Measurements from ENCODE around the gene SLC31A2.

The SLC31A2 gene

DNA sequence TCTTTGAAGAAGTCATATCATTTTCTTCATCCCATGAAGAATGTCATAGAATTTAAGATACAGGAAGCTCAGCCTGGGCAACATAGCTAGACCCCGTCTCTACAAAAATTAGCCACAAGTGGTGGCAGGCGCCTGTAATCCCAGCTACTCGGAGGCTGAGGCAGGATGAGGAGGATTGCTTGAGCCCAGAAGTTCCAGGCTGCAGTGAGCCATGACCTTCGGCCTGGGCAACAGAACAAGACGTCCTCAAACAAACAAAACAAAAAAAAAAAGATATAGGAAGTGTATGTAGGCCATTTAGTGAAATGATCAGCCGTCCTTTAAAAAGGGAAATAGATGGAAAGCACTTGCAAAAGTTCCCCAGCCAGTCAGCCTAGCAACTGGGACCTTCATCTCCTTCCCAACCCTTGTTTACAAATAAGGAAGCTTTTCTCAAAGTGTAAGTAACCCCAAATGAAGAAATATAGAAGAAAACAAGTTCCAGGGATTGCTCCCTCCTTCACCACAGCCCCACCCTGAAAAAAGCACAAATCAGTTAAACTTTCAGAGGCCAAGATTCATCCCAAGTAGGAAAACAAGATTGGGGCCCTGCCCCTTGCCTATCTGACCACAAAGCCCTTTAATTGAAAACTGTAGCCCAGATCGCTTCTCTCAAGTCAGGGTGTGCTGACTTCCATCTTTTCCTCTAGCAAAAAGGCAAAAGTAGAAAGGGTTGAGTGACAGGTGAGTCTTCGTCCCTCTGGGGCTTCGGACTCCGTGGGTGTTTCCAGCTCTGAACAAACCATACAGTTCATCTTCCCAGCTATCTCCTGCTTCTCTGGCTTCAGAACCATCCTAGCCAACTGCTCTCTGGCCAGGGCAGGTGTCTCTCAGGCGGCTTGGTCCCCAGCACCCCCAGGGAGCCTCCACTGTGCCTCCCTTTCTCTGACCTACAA, 1.2 kb downstream of the SLC31A2 start:
- DNase-seq = no peak

DNA sequence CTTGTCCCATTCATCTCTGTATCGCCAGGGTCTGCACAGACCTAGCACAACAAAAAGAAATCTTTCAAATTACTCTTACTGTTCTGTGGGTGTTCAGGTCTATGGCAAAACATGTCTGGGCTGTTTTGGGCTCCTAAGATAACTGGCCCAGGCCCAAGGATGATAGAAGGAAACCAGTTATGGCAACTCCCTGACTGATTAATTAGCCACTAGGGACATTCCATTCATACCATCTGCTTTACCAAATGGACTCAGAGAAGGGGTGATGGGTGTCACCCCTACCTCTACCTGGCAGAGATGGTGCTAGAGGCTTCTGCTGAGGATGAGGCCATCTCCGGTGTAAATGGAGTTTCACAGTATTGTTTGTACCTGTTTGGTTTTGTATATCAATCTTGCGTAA, 1.9 kb downstream of the SLC31A2 start:
- DNase-seq = no peak

DNA sequence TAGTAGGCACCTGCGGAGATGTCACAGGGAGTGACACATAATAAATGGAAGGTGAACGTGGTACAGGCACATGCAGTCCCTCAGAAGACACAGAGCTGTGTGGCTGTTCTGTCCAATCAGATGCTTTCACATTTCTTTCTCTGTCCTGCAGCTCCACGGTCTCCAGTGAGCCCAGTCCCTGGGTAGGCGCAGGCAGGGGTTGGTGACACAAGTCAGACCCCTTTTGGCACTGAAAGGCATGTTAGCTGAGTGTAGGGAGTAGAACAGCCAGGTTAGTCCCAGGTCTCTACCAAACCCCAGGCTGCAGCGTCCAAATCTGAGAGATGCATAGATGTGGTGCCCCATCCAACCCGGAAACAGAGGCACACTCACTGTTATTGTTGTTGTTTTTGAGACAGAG, 2.8 kb downstream of the SLC31A2 start:
- no peak for DNase-seq

DNA sequence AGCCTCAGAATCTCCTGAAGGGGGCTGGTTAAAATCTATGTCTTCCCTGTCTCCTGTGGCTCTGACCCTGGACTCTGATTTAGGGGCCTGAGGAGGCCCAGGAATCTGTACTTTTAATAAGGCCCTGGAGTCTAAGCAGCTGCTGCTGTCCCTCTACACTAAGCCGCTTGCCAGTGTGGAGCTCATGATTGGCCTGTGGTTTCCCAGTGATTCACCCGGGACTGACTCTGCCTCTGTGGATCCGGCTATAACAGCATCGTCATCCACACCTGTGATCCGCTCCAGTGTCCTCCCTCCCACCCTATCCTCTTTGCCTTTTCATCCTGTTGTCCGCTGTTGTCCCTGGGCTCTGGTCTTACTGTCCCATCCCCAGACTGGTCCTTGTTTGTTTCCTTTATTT, 3.7 kb downstream of the SLC31A2 start:
- no peak for DNase-seq

DNA sequence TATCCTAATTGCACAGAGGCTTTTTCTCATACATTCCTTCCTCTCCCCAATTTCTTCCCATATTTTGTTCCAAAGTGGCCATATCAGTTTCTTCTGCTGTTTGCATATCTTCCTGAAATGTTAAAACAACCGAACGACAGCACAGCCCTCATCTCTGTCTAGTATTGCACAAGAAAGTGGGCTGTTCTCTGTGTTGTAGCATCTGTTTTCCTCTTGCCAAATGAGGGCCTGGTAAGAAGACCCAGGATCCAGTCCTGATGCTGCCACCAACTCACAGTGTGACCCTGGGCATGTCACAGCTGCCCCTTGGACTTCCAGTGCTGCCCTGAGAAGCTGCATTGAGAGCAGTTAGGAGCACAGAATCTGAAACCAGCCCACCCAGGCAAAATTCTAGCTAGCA, 4.1 kb downstream of the SLC31A2 start:
- DNase-seq = no peak

DNA sequence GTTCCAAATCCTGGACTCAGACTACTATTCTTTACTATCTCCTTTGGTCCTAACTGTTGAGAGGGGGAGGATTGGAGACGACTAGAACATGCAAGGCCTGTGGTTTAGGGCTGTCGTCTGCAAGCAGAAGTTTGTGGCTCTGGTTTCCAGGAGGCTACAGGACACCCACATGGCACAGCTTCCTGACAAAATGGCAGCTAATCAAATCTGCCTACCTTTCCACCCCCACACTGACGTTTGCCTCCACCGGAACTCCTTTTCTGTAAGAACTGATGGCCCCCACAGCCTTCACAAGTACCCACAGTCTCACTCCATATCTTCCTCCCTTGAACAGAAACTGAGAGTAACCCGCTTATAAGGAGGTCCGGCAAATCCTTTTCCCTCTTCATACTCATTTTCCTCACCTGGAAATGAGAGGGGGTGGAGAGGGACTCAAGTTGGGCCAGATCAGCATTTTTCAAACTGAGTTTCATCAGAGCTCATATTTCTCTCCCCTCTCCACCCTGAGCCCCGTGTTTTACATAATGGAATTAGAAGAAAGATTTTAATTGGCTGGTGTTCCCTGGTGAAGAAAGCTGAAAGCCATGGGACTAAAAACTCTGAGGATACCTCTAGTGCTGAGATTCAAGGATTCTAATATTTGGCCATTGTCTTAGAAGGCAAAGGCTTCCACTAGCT, 5.2 kb downstream of the SLC31A2 start:
- no peak for DNase-seq

DNA sequence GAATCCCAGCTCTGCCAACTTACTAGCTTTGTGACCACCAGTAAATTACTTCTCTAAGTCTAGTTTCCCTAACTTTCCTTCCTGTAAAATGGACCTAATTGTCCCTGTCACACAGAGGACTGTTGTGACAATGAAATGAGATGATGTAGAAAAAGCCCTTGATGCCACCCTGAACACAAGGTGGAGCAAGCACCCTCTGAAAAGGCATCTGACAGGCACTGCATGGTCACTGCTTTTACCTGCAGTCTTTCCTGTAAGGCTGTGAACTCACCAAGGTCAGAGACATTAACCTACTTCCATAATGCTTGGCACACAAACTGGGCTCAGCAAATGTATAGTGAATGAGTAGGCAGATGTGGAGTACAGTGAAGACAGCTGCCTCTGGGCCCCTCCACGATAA, 6.1 kb downstream of the SLC31A2 start:
- no peak for DNase-seq

DNA sequence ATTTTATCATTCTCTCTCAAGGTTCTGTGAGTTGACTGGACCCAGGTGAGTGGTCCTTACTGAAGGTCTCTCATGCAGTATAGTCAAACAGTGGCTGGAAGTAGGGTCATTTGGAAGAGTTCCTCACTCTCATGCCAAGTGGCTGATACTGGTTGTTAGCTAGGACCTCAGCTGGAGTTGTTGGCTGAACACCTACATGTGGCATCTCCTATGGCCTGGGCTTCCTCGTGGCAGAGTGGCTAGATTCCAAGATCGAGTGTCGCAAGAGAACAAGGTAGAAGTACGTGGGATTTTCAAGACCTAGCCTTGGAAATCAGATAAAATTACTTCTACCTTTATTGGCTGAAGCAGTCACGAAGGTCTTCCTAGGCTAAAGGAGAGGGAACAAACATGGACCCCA, 7.6 kb downstream of the SLC31A2 start:
- no peak for DNase-seq

DNA sequence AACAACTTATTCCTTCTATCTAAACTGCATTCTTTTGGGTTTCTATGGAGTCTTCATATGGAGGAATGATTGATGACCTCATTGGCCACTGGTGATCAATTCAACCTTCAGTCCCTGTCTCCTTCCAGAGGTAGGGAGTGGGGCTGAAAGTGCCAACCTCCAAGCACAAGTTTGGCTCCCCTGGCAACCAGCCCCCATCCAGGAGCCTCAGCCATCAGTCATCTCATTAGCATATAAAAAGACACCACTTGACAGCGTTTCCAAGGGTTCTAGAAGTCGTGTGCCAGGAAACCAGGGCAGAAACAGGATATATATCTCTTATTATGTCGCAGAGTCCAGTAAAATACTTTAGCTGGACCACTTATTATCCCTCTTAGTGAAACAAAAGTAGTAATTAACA, 9.8 kb downstream of the SLC31A2 start:
- no peak for DNase-seq

DNA sequence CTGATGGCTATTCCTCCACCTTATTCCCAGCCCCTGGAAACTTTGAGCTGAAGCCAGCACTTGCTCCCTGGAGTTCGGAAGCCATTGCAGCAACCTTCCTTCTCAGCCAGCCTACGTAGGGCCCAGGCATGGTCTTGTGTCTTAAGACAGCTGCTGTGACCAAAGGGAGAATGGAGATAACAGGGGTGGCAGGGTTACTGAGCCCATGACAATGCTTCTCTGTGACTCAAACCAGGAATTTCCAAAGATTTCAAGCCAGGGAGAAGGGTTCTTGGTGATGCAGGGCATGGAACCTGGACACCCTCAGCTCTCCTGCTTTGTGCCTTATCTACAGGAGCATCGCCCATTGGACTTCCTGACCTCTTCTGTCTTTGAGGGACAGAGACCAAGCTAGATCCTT, 12.2 kb downstream of the SLC31A2 start:
- no peak for DNase-seq

DNA sequence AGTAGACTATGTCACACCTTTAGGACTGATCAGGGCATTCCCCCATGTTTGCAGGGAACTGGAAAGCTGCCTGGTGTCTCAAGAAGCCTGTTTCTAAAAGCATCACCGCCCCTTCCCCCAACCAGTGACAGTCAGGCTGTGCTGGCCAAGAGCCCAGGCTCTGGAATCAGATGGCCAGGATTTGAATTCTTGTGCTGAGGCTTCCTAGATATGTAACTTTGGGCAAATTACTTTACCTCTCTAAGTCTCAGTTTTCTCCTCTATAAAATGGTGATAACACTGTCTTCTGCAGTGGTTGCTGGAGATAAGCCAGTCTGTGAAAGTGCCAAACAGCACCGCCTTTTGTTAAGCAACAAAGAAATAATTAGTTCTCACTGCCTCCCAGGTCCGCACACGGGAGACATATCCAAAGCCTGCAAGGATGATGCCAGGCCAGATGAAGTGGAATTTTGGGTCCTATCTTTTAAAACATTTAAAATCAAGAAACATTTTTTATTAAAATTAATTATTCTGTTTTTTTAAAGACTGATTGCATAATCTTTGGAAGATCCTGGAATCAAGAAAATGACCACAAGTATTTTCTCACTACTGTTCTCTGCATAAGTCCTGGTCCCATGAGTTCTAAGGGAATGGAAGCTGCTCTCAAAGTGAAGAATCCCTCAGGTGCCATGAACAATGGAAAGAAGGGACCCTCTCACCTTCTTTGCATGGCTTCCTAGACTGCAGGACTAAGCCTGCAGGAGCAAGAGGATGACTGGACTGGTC, 13.9 kb downstream of the SLC31A2 start:
- no peak for DNase-seq

DNA sequence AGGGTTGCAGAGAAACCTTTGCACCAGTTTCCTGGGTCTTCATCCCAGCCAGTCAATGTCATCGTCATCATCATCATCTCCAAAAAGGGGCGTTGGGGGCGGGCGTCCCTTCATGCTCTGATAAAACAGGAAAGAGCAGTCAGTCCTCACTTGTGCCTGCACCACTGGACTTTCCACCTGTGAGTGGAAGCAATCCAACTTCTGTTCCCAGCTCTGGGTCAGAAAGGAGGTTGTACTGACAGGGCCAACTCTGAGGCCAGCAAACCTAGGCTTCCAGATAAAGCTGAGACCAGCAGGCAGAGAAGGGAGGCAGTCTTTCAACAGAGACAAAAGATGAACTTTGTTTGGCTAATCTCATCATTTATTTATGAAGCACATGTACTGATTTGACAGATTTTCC, 15.2 kb downstream of the SLC31A2 start:
- DNase-seq = no peak

DNA sequence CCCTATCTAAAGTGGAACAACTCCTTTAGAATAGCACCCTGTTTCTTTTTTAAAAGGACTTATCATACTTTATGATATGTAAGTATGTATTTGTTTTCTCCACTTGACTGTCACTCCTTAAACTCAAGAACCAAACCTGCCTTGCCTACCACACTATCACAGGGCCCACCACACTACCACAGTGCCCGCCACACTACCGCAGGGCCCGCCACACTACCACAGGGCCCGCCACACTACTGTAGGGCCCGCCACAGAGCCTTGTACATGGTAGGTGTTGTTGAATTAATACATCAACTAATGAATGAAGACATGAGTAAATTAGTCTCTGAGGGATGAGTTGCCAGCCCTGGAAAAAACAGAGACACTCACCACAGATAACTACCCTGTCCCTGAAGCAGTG, 18.0 kb downstream of the SLC31A2 start:
- no peak for DNase-seq

DNA sequence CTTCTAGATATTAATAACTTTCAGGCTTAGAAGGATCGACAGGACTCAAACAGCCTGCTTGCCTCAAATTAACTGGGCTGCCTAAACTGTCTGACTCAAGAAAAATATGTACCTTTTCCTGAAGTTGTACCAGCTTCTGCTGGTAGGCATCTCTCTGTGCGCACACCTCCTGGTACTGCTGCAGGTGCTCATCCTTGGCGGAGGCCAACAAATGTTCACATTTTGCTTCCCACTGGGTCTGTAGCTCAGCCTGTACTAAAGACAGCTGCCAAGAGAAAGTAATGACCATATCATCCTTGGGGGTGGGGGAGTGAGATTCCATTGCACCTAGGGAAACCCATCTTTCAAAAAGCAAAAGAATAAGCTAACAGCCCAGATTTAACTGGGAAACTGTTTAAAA, 22.5 kb downstream of the SLC31A2 start:
- DNase-seq = no peak

DNA sequence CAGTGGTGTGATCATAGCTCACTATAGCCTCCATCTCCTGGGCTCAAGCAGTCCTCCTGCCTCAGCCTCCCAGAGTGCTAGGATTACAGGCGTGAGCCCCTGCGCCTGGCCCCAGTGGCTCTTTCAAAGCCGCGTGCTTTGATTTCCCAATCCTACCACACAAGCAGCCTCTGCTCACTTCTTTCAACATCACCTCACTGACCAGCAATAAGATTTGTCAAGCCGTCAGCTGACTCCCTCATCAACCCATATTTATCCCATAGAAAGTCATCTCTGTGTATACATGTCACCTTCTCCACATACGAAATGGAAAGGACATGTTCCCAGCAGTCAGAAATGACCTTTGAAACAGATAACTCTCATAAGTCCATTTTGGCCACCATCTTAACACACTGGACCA, 26.0 kb downstream of the SLC31A2 start:
- no peak for DNase-seq

DNA sequence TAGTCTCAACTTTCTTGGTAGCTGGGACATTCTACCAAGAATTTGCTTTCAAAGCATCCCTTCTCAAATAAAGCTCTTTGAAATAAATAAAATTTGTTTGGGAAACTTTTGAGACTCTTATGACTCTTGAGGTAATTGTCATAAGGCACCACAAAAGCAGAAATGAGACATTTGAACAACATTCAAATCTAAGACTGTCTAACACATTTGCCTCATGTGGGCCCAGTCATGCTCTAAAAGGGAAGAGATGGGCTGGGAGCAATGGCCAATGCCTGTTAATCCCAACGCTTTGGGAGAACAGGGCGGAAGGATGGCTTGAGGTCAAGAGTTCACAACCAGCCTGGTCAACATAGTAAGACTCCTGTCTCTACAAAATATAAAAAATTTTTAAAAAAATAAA, 26.4 kb downstream of the SLC31A2 start:
- no peak for DNase-seq

DNA sequence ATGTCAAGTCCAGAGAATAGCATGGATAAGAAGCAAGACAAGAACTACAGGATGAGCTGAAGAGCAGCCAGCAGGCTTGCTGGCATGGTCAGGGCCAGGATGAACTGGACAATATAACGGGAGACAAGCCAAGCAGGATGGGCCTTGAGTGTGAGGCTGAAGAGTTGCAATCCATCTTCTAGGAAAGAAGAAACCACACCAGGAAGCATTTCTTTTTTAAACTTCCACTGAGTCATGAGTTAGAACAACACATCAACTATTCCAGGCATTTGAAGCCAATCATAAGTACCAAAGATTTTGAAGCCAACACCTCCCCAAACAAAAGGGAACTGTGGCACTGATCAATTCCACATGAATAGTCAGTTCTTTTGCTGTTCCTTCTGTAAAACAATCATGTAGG, 27.3 kb downstream of the SLC31A2 start:
- DNase-seq = no peak

DNA sequence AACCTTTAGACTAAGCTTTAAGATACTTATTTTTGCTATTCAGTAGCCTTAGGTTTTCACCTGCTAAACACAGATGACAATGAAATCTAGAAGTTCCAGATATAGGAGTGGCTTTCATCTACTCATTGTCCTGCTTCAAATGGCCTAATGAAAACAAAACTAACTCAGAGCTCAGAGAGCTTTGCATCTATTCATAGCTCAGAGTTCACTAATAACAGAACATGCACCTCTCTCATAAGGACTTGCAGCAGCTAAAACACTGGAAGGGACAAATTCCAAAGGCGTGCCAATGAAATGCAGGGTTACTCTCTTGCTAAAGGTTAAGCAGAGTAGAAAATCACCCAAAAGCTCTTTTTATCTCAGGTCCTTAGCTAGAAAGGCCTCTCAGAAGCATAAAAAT, 29.0 kb downstream of the SLC31A2 start:
- no peak for DNase-seq

DNA sequence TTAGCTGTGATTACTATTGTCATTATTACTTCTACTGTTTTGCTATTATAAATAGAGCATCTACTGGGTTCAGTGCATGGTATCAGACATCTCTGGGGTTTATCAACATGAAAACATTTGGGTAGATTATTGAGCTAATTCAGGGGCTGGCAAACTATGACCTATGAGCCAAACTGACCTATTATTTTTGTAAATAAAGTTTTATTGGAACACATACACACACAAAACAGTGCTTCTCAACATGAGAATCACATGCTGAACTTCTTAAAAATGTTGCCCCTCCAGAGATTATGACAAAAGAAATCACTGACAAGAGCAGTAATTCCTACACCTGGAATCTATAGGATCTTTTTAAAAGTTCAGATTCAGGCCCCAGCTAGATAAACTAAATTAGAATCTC, 30.4 kb downstream of the SLC31A2 start:
- DNase-seq = no peak

DNA sequence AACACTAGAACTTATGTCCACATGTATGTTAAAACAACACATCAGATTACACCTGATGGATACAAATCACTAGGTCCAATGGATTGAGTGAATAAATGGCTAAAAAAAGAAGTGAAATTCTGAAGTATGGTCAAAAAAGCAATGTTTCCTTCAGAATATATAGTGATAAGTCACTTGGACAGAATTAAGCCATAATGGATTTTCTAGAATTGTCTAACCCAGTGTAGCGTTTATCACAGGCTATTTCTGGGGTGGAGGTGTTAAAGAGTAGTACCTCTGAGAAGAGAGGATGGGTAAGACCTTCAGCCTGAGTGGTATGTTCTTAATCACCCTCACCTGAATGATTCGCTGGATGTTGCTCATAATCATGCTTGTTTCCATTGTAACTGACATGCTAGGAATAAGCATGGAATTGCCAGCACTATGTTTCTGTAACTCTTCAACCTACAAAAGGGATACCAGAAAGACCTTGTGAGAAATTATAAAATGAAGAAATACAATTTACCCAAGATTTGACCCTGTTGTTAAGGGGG, 33.2 kb downstream of the SLC31A2 start:
- DNase-seq = no peak

DNA sequence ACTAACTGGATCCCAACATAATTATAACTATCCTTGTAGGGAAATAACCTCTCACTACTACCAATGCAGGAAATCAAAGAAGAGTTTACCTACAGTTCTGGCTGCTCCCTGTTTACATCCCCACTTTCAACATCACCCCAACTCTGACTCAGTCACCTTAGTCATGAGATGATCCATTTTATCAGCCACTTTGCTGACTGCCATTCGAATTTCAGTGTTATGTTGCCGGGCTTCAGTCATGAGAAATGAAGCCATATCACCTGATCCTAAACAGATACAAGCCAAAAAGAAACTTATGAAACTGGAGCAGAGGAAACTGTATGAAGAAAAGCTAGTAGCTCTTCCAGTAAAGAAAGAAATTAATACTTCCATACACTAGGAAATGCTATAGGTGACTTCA, 33.7 kb downstream of the SLC31A2 start:
- no peak for DNase-seq

DNA sequence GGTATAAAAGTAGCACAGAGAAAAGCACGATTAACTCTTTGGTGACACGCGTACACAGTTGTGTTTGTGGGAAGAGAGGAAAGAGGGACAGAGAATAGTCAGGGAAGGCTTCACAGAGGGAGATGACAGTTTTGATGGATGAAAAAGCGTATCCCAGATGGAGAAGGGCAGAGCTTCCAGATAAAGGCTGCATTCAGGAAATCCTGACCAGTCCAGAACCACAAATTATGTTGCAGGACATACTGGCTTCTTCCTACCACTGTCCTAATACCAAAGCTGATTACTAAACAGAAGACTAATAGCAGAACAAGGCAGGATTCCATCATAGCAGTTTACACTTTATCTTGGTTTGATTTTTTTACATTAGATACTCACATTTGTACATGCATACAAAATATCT, 34.5 kb downstream of the SLC31A2 start:
- DNase-seq = no peak

DNA sequence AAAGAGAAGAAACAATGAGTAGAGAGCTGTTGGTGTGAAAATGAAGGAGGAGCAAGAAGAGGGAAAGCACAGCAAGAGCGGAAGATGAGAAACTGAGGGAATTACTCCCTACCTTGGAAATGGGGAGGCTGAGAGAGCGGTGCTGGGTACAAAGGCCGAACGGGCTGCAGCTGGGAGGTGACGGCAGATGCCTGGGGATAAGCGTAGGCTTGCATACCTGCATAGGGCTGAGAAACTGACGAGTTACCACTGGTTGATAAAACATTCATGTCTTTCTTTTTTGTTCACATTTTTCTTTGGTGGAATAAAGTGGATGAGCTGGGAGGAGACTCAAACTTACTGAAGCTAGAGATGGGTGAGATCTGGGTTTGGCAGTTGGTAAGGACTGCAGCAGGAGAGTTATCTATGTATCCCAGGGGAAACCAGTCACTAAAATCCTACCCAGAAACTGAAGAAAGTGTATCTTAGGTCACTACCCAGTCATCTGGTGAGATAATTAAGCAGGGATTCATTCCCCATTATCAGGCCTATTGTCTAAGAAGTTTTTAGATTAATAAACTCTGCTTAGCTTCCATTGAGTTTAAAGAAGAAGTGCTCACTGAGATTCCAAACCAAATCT, 35.4 kb downstream of the SLC31A2 start:
- no peak for DNase-seq

All from NCI-H524 treated with DMSO at 0.1 percent for 48 hours (cell line).